Lower lobe of right lung (tissue), 2 donors: ENCODE results near the gene CDR2L. TPM values are rescaled to one million over a fixed set of nuclear protein-coding genes. Genes with fewer than 3 reads are reported as not detected.
A peak's percentile ranks its signal among the peaks of the same experiment; 100 is the strongest.
"Not testable (repeated sequence)": the region's sequence is repeated elsewhere in the genome, so short reads cannot be mapped to it uniquely, and the experiment has no call there.

Experiments
- ATAC-seq, 2 donors: fragments of 200-7000 bp; cut with Tn5 transposase; one replicate each; pipeline ENCODE4 v1.9.1; 2020 to 2022; ENCODE audit warnings: mild to moderate bottlenecking in 2 of 2, moderate library complexity in 2 of 2
- DNase-seq: peaks from one replicate; pipeline ENCODE4 v3.0.0-alpha.2; 2020
- H3K27ac ChIP-seq: fragments of 200-600 bp; one replicate; pipeline ENCODE4 v1.8.0; 2022
- H3K27me3 ChIP-seq: fragments of 200-600 bp; one replicate; pipeline ENCODE4 v1.8.0; 2022; ENCODE audit warnings: low read depth
- H3K36me3 ChIP-seq: fragments of 200-600 bp; one replicate; pipeline ENCODE4 v1.8.0; 2022; ENCODE audit warnings: mild to moderate bottlenecking
- H3K4me1 ChIP-seq: fragments of 200-600 bp; one replicate; pipeline ENCODE4 v1.8.0; 2022
- H3K4me3 ChIP-seq: fragments of 200-600 bp; one replicate; pipeline ENCODE4 v1.8.0; 2022; ENCODE audit warnings: mild to moderate bottlenecking
- H3K9me3 ChIP-seq: fragments of 200-600 bp; one replicate; pipeline ENCODE4 v1.8.0; 2022
- intact Hi-C: fragments of 100-400 bp; cut with DNase I; formaldehyde crosslinking; loops from one replicate; pipeline ENCODE4 v1.11.0; 2022
- total RNA-seq: library from RNA; stranded (reverse); fragmentation: NEBNext Ultra II Directional; extraction: Animal tissue kit (Norgen Biotek cat#: 25700); gene quantifications from one replicate; pipeline ENCODE4 v1.2.1, GENCODE V29; 2021
- TF ChIP-seq, protein P1 (sequence below): fragments of 200-600 bp; IDR thresholded peaks from one replicate; pipeline ENCODE4 v1.8.0; 2022; ENCODE audit warnings: antibody characterized with exemption, mild to moderate bottlenecking
- donor health status: DM: no; HTN: yes; CAD: no; lungs with severe emphysema.

Gene CDR2L
- total RNA-seq, 1 donor from 2014 or later: 12.6 TPM

DNA sequence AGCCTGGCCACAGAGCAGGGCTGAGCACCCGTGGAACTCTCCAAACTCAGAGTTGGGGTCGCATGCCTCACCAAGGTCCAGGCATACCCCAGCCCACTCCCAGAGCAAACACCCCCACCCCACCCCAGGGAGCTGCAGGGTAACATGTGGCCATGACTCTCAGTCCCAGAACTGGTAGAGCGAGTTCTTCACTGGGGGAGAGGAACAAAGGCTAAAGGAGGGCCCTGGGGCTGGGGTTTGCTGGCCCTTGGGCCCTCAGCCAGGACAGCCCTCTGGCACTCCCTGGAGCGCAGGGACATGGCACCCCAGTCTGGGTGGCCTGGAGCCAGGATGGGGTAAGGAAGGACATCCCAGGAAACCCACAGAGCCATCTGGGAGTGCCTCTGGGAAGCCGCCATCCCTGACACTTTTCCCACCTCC is 19.1 kb upstream of the CDR2L start:
- no peak overlapping the region for H3K27ac ChIP-seq
- H3K36me3 ChIP-seq: peaks cover 6% of the 10 kb centered on the region
- no peaks in the 10 kb centered on the region for H3K9me3 ChIP-seq
- no peak for DNase-seq
- peaks cover 27% of the 10 kb centered on the region for H3K27me3 ChIP-seq
- ATAC-seq: peak in 1 of 2 donors; percentile 38
- intact Hi-C loops: no loop called here
- no peak overlapping the region for H3K4me3 ChIP-seq
- TF ChIP-seq, protein P1, sequence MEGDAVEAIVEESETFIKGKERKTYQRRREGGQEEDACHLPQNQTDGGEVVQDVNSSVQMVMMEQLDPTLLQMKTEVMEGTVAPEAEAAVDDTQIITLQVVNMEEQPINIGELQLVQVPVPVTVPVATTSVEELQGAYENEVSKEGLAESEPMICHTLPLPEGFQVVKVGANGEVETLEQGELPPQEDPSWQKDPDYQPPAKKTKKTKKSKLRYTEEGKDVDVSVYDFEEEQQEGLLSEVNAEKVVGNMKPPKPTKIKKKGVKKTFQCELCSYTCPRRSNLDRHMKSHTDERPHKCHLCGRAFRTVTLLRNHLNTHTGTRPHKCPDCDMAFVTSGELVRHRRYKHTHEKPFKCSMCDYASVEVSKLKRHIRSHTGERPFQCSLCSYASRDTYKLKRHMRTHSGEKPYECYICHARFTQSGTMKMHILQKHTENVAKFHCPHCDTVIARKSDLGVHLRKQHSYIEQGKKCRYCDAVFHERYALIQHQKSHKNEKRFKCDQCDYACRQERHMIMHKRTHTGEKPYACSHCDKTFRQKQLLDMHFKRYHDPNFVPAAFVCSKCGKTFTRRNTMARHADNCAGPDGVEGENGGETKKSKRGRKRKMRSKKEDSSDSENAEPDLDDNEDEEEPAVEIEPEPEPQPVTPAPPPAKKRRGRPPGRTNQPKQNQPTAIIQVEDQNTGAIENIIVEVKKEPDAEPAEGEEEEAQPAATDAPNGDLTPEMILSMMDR: no peak
- peaks cover 30% of the 10 kb centered on the region for H3K4me1 ChIP-seq

DNA sequence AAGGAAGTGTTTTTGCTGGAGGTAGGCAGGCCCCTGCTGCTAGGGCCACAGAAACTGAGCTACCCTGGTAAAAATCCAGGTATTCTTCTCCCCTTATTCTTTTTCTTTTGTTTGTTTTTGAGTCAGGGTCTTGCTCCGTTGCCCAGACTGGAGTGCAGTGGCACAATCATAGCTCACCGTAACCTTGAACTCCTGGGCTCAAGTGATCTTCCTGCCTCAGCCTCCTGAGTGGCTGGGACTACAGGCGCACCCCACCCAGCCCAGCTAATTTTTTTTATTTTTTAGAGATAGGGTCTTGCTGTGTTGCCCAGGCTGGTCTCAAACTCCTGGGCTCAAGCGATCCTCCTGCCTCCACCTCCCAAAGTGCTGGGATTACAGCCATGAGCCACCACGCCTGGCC is 17.9 kb upstream of the CDR2L start:
- H3K36me3 ChIP-seq, DNase-seq, ATAC-seq, H3K4me3 ChIP-seq, H3K9me3 ChIP-seq, H3K27ac ChIP-seq, intact Hi-C loops: not testable (repeated sequence)
- peaks cover 30% of the 10 kb centered on the region for H3K4me1 ChIP-seq
- peaks cover 31% of the 10 kb centered on the region for H3K27me3 ChIP-seq

DNA sequence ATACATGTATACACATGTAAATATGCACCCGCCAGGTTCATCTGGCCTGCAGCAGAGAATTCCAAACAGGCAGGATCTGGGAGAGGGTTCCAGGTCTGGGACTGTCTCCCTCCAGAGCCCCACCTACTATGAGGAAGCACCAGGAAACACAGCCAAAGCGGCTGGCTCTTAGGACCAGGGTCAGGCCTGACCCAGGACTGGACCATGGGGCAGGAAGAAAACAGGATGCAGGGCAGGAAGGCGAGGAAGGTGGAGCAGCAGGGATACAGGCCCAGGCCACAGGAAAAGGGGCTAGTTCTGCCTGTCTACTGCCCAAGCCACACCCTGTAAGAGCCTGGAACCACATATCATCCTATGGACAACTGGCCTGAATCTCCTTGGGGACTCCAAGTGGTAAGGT is 17.0 kb upstream of the CDR2L start:
- TF ChIP-seq, protein P1: no peak
- H3K9me3 ChIP-seq: no peaks in the 10 kb centered on the region
- intact Hi-C loops: no loop called here
- H3K27me3 ChIP-seq: peaks cover 32% of the 10 kb centered on the region
- no peak for ATAC-seq
- peaks cover 30% of the 10 kb centered on the region for H3K4me1 ChIP-seq
- H3K4me3 ChIP-seq: peak overlapping the region; percentile 74
- no peaks in the 10 kb centered on the region for H3K36me3 ChIP-seq
- H3K27ac ChIP-seq: peak overlapping the region; percentile 73
- DNase-seq: no peak

DNA sequence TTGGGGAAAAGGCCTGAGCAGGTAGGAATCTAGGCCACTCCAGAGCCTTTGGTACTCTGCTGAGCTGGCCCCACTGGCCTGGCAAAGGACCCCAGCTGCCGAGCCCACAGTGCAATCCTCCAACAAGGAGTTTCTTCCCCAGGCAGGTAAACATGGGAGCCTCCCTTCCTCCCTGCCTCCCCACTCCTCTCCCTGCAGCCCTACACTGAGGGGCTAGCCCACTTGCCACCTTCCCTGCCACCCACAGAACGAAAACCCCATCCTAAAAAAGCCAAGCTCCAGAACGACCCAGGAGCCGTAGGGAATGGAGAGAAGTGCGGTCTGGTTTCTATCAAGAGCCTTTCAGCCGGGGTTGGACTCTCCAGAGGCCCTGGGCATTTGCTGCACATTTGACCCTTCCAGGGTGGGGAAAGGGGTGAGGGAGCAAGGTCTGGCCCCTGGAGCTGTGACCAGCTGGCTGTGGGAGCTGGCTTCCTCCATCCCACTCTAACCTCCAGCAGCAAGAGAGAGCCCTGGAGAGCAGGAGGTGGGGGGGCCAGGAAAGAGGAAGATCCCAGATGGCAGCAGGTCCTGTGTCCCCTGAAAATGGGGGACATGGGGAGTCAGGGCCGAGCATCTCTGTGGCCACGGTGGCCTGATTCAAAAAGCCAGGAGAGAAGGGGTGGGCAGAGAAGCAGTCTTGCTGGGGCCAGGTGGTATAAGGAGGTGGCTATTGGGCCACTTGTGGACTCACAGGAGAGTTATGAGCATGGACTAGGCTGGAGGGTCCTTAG is 16.2 kb upstream of the CDR2L start:
- intact Hi-C loops: no loop called here
- ATAC-seq: no peak
- no peak for DNase-seq
- Histone ChIP-seq H3K4me3 (peak overlapping the region; percentile 74), H3K27me3 (peaks cover 32% of the 10 kb centered on the region), H3K4me1 (peaks cover 30% of the 10 kb centered on the region), H3K9me3 (no peaks in the 10 kb centered on the region), H3K27ac (peak overlapping the region; percentile 73), H3K36me3 (no peaks in the 10 kb centered on the region)
- TF ChIP-seq, protein P1: no peak

DNA sequence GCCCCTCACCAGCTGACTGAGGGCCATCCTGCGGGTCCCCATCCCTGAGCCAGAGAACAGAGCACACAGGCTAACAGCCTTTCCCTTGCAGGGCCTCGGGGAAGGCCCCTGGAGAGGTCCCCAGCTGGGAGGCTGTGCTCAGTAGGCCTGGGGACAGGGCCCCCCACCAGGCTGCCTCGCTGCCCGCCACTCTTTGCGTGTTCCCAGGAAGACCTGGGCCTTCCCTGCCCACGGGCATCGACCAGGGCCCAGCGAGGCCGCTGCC is 15.7 kb upstream of the CDR2L start:
- DNase-seq: no peak
- Histone ChIP-seq H3K27me3 (peaks cover 32% of the 10 kb centered on the region), H3K4me3 (peak overlapping the region; percentile 74), H3K4me1 (peaks cover 30% of the 10 kb centered on the region), H3K27ac (peak overlapping the region; percentile 73), H3K9me3 (no peaks in the 10 kb centered on the region), H3K36me3 (no peaks in the 10 kb centered on the region)
- intact Hi-C loops: no loop called here
- peak in 1 of 2 donors; percentile 35 for ATAC-seq
- TF ChIP-seq, protein P1: no peak

DNA sequence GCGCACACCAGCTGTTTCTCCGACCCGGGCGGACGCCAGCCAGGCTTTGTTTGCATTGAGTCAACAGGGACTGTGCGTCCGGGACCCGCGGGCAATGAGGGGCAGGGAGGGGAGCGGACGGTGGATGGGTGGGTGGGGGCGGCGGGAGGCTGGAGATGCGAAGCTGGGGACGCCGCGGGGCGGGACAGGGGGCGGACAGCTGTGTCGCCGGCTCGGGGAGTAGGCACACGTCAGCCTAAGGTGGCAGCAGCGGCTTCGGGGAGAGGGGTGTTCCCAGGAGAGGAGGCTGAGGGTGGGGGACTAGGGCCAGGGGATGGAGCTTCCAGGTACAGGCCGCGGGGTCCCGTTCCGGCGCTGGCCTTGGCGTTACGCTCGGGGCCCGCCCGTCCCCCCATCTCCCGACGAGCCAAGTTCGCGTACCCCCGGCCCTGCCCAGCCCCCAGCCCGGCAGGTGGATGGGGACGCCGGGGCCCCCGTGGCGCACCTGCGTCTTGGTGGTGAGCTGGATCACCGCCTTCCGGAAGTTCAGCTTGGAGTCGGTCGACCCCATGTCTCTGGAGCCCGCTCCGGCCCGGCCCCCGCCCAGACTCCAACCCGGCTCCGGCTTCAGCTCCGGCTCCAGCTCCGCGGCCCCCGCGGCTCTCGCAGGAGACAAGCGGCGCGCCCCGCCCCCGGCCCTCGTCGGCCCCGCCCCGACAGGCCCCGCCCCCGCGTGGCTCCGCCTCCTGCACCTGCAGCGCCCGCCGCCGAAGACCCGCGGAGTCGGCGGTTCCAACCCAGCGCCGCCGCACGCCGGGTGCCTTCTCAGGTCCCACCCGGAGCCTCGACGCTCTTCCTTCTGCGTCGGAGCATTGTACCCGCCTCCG is 15.1 kb upstream of the CDR2L start, which contains the start of gene HID1:
Gene HID1, minus strand, starts transcription at position 653 of the 866 bp plus-strand sequence. Its CDS starts 103 bp downstream, at position 550.
- TF ChIP-seq, protein P1: no peak
- Histone ChIP-seq H3K27ac (peak within 1 kb of the TSS; percentile 73), H3K9me3 (no peaks in the 10 kb centered on the region), H3K27me3 (peaks cover 32% of the 10 kb centered on the region), H3K36me3 (no peaks in the 10 kb centered on the region), H3K4me1 (peaks cover 30% of the 10 kb centered on the region), H3K4me3 (peak within 1 kb of the TSS; percentile 74)
- intact Hi-C loops: no loop called here
- ATAC-seq (peak; percentile 90 to 95), DNase-seq (peak; percentile 79)
